NK-92 treated with Interleukin-12 subunit alpha and Interleukin-12 subunit beta, amount 100 ng/mL, for 24 hours (cell line): ENCODE data around the gene POU2F1.

Experiments
- DNase-seq: peaks from one replicate; lab custom pipeline; 2025; lab: John Stamatoyannopoulos, UW

Gene POU2F1

DNA sequence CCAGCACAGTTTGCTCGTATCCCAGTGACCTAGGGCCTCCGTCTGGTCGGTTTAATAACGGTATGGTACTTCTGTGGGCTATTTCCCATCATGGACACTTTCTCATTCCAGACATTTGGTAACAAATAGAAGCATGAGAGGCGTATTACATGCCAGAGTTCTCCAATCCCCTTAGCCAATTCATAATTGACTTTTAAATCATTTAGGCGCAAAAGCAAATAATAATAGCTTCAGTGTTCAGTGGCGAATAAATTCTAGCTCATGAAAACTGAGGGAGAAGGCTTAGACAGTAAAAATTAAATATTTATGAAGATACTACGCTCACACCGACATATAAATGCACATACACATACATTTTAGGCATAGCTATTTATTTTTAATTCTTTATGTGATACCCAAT, 247.1 kb downstream of the POU2F1 start:
- no peak for DNase-seq

DNA sequence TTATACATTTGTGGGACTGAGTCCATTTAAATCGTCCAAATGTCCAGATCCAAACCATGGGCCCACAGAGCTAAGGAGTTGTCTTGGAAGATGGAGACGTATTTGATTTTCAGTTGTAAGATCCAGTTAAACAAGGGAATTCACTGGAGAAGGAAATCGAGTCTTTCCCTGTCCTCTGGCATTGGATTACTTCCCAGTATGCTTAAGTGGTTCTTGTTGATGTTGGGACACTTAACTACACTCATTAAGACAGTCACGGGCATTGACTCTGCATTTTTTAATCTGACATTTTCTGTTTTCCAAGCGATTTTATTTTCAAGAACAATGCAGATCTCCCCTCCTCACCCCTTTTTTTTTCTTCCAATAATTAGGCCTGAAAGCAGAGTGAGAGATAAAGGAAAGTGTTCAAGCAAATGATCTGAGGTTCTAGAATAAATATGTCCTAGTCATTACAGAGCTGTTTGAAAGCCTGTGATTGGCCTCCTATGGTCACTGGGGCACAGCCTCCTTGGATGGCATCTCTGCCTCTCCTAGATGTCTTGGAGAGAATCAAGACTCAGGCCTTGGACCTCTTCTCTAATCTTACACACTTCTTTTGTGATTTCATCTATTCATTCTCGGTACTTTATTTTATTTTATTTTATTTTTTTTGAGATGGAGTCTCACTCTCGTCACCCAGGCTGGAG, 248.7 kb downstream of the POU2F1 start:
- DNase-seq: no peak

DNA sequence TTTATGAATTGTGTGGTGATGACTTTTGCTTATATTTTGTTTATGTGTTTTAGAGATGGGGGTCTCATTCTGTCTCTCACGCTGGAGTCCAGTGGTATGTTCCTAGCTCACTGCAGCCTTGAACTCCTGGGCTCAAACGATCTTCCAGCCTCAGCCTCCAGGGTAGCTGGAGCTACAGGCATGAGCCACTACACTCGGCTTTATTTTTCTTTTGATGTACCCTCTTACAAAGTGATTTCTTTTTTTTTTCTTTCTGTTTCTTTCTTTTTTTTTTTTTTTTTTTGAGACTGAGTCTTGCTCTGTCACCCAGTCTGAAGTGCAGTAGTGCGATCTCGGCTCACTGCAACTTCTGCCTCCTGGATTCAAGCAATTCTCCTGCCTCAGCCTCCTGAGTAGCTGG, 250.9 kb downstream of the POU2F1 start:
- no peak for DNase-seq

DNA sequence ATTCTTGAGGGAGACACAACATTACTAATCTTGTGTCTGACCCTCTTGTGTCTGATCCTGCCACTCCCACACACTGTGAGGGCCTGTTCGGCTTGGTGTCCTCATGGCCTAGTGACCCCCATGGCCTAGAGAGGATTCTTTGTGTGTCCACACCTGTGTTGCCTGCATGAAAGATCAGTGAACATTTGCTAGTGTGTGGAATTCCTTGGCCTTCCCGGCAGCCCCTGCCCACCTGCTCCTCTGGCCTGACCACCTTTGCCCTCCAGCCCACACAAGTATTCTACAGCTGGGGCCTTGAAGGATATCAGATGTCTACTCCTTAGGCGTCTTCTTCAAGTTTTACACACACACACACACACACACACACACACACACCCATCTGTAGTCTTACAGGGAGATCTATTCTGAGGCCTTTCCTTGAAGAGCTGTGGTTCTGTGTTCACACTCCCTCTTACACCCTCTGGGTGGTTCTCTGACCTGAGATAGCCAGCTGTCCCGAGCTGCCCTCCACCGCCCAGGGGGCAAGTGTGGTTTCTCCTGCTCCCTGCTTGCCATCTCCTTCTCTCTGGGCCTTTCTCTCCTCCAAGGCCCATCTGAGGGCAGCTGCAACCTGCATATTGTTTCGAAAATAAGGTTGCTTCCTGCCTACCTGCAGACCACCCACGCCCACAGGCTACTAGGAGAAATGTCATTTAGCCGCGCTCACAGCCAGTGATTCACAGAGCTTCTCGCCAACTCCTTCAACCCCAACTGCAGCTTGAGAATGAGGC, 252.3 kb downstream of the POU2F1 start:
- DNase-seq: no peak

DNA sequence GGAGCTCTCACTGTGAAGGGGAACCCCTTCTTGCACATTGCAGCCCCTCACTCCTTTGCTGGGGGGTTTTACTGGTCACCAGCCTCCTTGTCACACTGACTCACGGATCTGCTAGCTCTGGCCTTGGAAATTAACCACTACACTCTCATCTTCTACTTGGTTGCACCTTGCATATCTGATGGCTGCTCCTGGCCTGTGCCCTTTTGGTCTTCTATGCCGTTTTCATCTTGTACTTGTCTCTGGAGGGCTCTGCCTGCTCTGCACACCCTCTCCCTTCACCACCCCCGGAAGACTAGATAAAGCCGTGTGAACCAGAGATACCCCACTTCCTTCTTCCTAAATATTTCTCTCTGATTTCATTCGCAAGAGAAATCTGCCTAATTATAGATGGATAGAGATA, 253.1 kb downstream of the POU2F1 start:
- no peak for DNase-seq

DNA sequence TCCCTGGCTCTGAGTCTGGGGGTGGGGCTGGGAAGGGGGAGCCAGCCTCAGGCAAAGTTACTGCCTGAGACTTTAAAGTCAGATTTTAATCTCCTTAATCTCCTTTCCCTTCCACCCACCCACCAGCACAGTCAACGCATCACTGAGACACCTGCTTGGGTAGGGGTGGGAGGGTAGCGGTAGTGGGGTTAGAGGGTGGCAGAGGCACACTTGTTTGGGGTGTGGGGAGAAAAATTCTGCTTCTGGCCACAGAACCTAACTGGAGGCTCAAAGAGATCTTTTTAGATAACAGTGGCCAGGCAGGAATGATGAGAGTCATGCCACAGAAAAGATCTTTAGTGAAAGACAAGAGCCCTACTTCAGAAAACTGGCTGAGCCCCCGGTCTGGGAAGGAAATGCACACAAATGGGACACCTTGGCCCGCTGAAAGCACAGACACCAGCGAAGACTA, 253.5 kb downstream of the POU2F1 start:
- DNase-seq: no peak

DNA sequence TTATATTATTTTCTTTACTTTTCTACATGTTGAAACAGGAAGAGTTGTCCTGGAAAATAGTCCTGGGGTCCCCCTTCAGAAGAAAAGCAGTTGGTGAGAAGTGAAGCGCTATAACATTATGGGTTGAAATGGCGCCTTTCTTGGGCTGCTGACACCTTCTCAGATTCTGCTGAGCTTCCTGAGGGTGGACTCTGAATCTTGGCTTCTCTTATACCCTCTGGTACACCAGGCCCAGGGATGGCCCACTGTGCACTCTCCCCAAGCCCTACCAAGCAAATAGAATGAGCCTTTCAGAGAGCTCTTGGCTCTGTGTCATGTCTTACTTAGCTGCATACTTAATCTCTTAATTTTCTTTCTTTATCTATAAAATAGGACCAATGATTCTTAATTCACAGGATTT, 255.4 kb downstream of the POU2F1 start:
- no peak for DNase-seq
